Activated naive CD4-positive, alpha-beta T cell treated with anti-CD3 and anti-CD28 coated beads, Interleukin-2, amount 10 ng/mL, durations not matched to agents 7 days and 5 days (primary cell): ENCODE results near the gene PRPF8.
"Not testable (repeated sequence)": the region's sequence is repeated elsewhere in the genome, so short reads cannot be mapped to it uniquely, and the experiment has no call there.

Experiments
- CTCF ChIA-PET: fragments of 350-600 bp; sonication (Branson Sonifier 250); formaldehyde crosslinking; loops from one replicate; lab custom pipeline; 2021; ENCODE audit warnings: antibody characterized with exemption; lab: Charles Lee
- DNase-seq: peaks from one replicate; pipeline ENCODE4 v3.0.0-alpha.2; 2020
- H3K27ac Mint-ChIP-seq: one replicate; pipeline ENCODE4 v1.8.0; 2021; ENCODE audit warnings: mild to moderate bottlenecking, moderate library complexity, mixed read lengths
- H3K27me3 Mint-ChIP-seq: one replicate; pipeline ENCODE4 v1.8.0; 2021; ENCODE audit warnings: mild to moderate bottlenecking, mixed read lengths
- H3K36me3 Mint-ChIP-seq: one replicate; pipeline ENCODE4 v1.8.0; 2021; ENCODE audit warnings: mixed read lengths
- H3K4me1 Mint-ChIP-seq: one replicate; pipeline ENCODE4 v1.8.0; 2021; ENCODE audit warnings: mixed read lengths
- H3K4me3 Mint-ChIP-seq: one replicate; pipeline ENCODE4 v1.8.0; 2021; ENCODE audit warnings: mild to moderate bottlenecking, moderate library complexity, mixed read lengths
- H3K9me3 Mint-ChIP-seq: one replicate; pipeline ENCODE4 v1.8.0; 2021; ENCODE audit warnings: mixed read lengths

Gene PRPF8

DNA sequence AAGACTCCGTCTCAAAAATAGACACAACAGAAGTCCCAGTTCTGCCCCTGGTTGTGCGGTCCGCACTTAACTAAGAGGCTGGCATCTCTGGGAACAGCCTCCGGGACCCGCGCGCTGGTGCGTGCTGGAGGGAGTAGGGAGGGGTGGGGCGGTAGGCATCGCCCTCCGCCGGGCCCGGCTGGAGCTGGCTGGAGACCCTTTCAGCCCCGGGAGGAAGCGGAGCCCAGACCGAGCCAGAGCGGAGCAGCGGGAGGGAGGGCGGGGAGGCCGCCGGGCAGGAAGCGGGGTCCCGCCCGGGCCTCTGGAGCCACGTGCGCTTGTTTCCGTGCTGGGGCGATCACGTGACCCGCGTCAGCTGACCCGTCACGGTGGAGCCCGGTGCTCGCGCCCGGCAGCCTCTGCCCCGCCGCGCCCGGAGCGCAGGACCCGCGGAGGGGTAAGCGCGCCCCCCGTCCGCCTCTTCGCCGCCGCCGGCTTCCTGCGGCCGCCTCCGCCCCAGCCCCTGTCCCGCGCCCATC is 39.7 kb upstream of the PRPF8 start, which contains the start of gene WDR81:
Gene WDR81 (plus strand): TSS at position 354 of the 518 bp plus-strand sequence. CDS start 256 bp downstream, outside the sequence.
- DNase-seq: peak; percentile 94
- peaks cover 16% of the 10 kb centered on the region for H3K36me3 Mint-ChIP-seq
- H3K27me3 Mint-ChIP-seq: no peaks in the 10 kb centered on the region
- H3K4me3 Mint-ChIP-seq: peak within 1 kb of the TSS; percentile 75
- no peaks in the 10 kb centered on the region for H3K9me3 Mint-ChIP-seq
- peaks cover 63% of the 10 kb centered on the region for H3K4me1 Mint-ChIP-seq
- CTCF ChIA-PET: no interaction called here
- peak within 1 kb of the TSS; percentile 87 for H3K27ac Mint-ChIP-seq

GRCh38 chr17:1722022-1722421 is 37.4 kb upstream of the PRPF8 start:
- not testable (repeated sequence) for H3K9me3 Mint-ChIP-seq, H3K27me3 Mint-ChIP-seq, DNase-seq, H3K36me3 Mint-ChIP-seq, H3K4me3 Mint-ChIP-seq
- H3K4me1 Mint-ChIP-seq: peaks cover 73% of the 10 kb centered on the region
- peak overlapping the region; percentile 94 for H3K27ac Mint-ChIP-seq
- CTCF ChIA-PET: interaction anchor here (0.7 to 3.2 kb wide), 20 partner anchors 11 to 318 kb away, joined by 3 to 30 read pairs (median 5); partner anchors contain the start of gene RTN4RL1

DNA sequence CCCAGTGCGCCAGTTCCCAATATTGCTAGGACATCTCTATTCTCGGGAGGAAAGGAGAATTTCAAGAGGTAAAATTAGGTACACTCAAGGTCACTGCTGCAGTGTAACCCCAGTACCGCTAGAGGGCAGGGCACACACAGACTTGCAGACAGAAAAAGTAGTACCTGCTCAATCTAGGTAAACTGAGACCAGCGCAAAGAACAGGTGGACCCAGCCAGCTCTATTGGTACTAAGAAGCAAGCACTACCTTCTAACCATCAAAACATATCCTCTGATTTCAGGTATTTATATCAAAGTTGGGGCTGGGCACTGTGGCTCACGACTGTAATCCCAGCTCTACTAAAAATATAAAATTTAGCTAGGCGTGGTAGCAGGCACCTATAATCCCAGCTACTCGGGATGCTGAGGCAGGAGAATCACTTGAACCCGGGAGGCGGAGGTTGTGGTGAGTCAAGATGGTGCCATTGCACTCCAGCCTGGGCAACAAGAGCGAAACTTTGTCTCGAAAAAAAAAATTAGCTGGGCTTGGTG is 36.3 kb upstream of the PRPF8 start:
- no peaks in the 10 kb centered on the region for H3K9me3 Mint-ChIP-seq

GRCh38 chr17:1718362-1719165 is 33.9 kb upstream of the PRPF8 start:
- Mint-ChIP-seq H3K4me3 (peak overlapping the region; percentile 90), H3K9me3 (no peaks in the 10 kb centered on the region), H3K36me3 (peaks cover 3% of the 10 kb centered on the region), H3K27me3 (peaks cover 26% of the 10 kb centered on the region), H3K27ac (peak overlapping the region; percentile 92), H3K4me1 (peaks cover 72% of the 10 kb centered on the region)
- no peak for DNase-seq
- CTCF ChIA-PET: interaction anchor here (1.4 to 2.9 kb wide), 2 partner anchors 50 to 147 kb away, joined by 6 to 11 read pairs; no protein-coding TSS in a partner anchor

More for the DNA sequence above, 36.3 kb upstream of the PRPF8 start:
- no peak overlapping the region for H3K4me3 Mint-ChIP-seq
- H3K36me3 Mint-ChIP-seq: peaks cover 7% of the 10 kb centered on the region
- peaks cover 75% of the 10 kb centered on the region for H3K4me1 Mint-ChIP-seq
- peak; percentile 84 for DNase-seq
- CTCF ChIA-PET: interaction anchor here (0.6 to 3.2 kb wide), 30 partner anchors 12 to 615 kb away, joined by 3 to 30 read pairs (median 4); partner anchors contain the start of genes RTN4RL1 and TSR1
- H3K27ac Mint-ChIP-seq: peak overlapping the region; percentile 85
- H3K27me3 Mint-ChIP-seq: peaks cover 6% of the 10 kb centered on the region

- Mint-ChIP-seq H3K27ac (peak overlapping the region; percentile 92), H3K4me1 (peaks cover 59% of the 10 kb centered on the region), H3K4me3 (peak overlapping the region; percentile 90), H3K9me3 (no peaks in the 10 kb centered on the region), H3K27me3 (peaks cover 40% of the 10 kb centered on the region), H3K36me3 (peaks cover 15% of the 10 kb centered on the region)
- DNase-seq: peak; percentile 93
- CTCF ChIA-PET: interaction anchor here (0.7 to 2.9 kb wide), 7 partner anchors 48 to 304 kb away, joined by 3 to 11 read pairs (median 4); partner anchors contain the start of gene RILP
These were observed 32.4 kb upstream of the PRPF8 start for GRCh38 chr17:1716912-1717695.

GRCh38 chr17:1716076-1716911 is 31.6 kb upstream of the PRPF8 start:
- H3K4me3 Mint-ChIP-seq: peak overlapping the region; percentile 90
- no peaks in the 10 kb centered on the region for H3K9me3 Mint-ChIP-seq
- H3K4me1 Mint-ChIP-seq: peaks cover 56% of the 10 kb centered on the region
- H3K27ac Mint-ChIP-seq: peak overlapping the region; percentile 92
- CTCF ChIA-PET: interaction anchor here (0.7 to 2.9 kb wide), 6 partner anchors 49 to 304 kb away, joined by 3 to 11 read pairs (median 4); partner anchors contain the start of gene RILP
- peaks cover 41% of the 10 kb centered on the region for H3K27me3 Mint-ChIP-seq
- H3K36me3 Mint-ChIP-seq: peaks cover 17% of the 10 kb centered on the region
- DNase-seq: peak; percentile 100

DNA sequence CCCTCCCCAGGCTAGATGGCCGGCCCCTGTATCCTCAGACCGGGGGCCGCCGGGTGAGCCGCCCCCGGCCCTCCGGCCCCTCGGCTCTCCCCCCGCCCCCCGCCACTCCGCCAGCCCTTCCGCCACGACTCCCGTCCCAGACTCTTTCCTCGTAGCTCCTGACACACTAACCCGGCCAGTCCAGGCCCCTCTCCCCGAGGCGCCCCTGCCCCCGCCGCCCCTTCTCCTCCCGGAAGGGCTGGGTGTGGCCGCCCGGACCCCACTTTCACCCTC is 31.1 kb upstream of the PRPF8 start:
- peaks cover 17% of the 10 kb centered on the region for H3K36me3 Mint-ChIP-seq
- DNase-seq: no peak
- H3K9me3 Mint-ChIP-seq: no peaks in the 10 kb centered on the region
- peak overlapping the region; percentile 90 for H3K4me3 Mint-ChIP-seq
- CTCF ChIA-PET: no interaction called here
- H3K27ac Mint-ChIP-seq: peak overlapping the region; percentile 71
- peaks cover 56% of the 10 kb centered on the region for H3K4me1 Mint-ChIP-seq
- peaks cover 46% of the 10 kb centered on the region for H3K27me3 Mint-ChIP-seq

DNA sequence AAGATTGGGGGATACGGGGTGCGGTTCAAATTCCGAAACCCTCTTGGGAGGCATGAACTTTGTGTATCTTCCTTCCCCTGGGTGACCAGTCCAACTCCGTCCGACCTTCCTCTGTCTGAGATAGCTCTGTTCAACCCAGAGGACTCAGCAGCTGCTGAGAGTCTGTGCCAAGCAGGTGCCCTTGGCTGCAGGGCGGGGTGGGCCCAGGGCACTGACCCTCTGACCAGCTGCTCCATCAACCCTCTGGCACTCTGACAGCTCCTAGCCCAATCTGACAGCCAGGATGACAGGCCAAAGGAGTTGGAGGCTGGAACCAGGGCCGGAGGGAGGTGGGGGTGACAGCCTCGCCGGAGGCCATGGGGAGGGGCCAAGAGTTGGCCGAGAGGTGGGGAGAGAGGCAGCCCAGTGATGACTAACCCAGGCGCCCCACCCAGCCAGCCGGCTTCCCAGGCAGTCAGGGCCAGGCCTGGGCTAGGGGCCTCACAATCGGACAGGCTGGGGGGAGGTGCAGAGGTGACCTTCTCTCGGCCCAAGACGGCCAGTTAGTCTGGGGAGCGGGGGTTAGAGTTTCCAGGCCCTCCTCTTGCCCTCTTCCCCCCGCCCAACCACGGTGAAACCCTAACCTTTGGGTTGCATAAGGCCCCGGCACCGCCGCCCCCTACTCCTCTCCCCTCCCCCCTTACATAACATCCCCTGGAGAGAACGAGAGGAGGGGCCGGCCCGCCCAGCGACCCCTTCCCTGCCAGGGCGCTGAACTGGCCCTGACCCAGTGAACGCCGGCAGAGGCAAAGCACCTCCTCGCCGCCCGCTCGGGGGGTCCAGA is 30.5 kb upstream of the PRPF8 start:
- peak; percentile 70 for DNase-seq
- H3K4me1 Mint-ChIP-seq: peaks cover 57% of the 10 kb centered on the region
- H3K27ac Mint-ChIP-seq: no peak overlapping the region
- no peaks in the 10 kb centered on the region for H3K9me3 Mint-ChIP-seq
- CTCF ChIA-PET: interaction anchor here (0.7 to 1.6 kb wide), 2 partner anchors 69 to 310 kb away, joined by 3 read pairs; no protein-coding TSS in a partner anchor
- peaks cover 52% of the 10 kb centered on the region for H3K27me3 Mint-ChIP-seq
- H3K36me3 Mint-ChIP-seq: peaks cover 17% of the 10 kb centered on the region
- H3K4me3 Mint-ChIP-seq: peak overlapping the region; percentile 90

DNA sequence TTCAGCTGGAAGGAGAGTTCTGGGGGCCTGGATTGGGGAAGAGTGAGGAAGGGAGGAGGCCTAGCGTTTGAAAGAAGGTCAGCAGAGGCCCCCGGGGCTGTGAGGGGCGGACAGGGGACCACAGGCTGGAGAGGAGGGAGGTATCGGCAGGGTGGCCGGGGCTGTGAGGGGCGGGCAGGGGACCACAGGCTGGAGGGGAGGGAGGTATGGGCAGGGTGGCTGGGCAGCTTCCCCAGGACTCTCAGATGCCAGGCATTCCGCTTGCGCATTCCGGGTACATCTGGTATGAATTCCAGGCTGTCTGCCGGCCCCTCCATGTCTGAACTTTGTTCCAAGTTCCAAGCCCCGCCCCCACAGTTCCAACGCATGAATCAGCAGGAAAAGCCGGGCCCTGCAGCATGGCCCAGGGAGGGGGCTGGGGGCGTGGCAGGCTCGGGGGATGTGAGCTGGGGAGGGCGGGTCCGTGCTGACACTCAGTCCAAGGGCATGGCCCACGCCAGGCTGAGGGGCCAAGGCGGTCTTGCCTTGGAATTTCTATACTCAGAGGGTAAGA is 29.8 kb upstream of the PRPF8 start:
- Mint-ChIP-seq H3K4me1 (peaks cover 50% of the 10 kb centered on the region), H3K27me3 (peaks cover 59% of the 10 kb centered on the region), H3K27ac (no peak overlapping the region), H3K36me3 (peaks cover 17% of the 10 kb centered on the region), H3K9me3 (no peaks in the 10 kb centered on the region), H3K4me3 (peak overlapping the region; percentile 90)
- DNase-seq: peak; percentile 61
- CTCF ChIA-PET: interaction anchor here (0.7 to 1.8 kb wide), 4 partner anchors 45 to 311 kb away, joined by 3 to 5 read pairs (median 4); no protein-coding TSS in a partner anchor

- peak overlapping the region; percentile 51 for H3K4me3 Mint-ChIP-seq
- H3K4me1 Mint-ChIP-seq: peaks cover 52% of the 10 kb centered on the region
- peaks cover 17% of the 10 kb centered on the region for H3K36me3 Mint-ChIP-seq
- H3K27ac Mint-ChIP-seq: no peak overlapping the region
- DNase-seq: peak; percentile 24
- no peaks in the 10 kb centered on the region for H3K9me3 Mint-ChIP-seq
- H3K27me3 Mint-ChIP-seq: peaks cover 64% of the 10 kb centered on the region
- CTCF ChIA-PET: interaction anchor here (0.9 to 1.8 kb wide), 5 partner anchors 45 to 312 kb away, joined by 3 to 5 read pairs (median 3); no protein-coding TSS in a partner anchor
These were observed 29.3 kb upstream of the PRPF8 start for GRCh38 chr17:1713878-1714426.

- Mint-ChIP-seq H3K9me3 (no peaks in the 10 kb centered on the region), H3K27me3 (peaks cover 71% of the 10 kb centered on the region), H3K4me3 (no peak overlapping the region), H3K27ac (no peak overlapping the region), H3K36me3 (peaks cover 17% of the 10 kb centered on the region), H3K4me1 (peaks cover 45% of the 10 kb centered on the region)
- CTCF ChIA-PET: interaction anchor here (0.9 to 1.8 kb wide), 5 partner anchors 44 to 312 kb away, joined by 3 to 5 read pairs (median 3); no protein-coding TSS in a partner anchor
- DNase-seq: peak; percentile 15
These were observed 28.7 kb upstream of the PRPF8 start for GRCh38 chr17:1713160-1713877.
